HEK293T (cell line): ENCODE results near the gene NR4A2.

Source experiments
- FOXK2 ChIP-seq: fragments of 450-650 bp; IDR thresholded peaks from 2 replicates; pipeline ENCODE4 v1.6.1; 2016; ENCODE audit warnings: mild to moderate bottlenecking
- FOXM1 ChIP-seq: fragments of 450-650 bp; IDR thresholded peaks from 2 replicates; pipeline ENCODE4 v1.6.1; 2017; ENCODE audit warnings: mild to moderate bottlenecking, borderline replicate concordance
- L3MBTL2 ChIP-seq: fragments of 450-650 bp; conservative IDR thresholded peaks from 2 replicates; pipeline ENCODE4 v1.6.1; 2016; ENCODE audit warnings: mild to moderate bottlenecking
- SP1 ChIP-seq: fragments of 450-650 bp; IDR thresholded peaks from 2 replicates; pipeline ENCODE4 v1.6.1; 2017
- ZNF384 ChIP-seq: fragments of 450-650 bp; IDR thresholded peaks from 2 replicates; pipeline ENCODE4 v1.6.1; 2016

- TF ChIP-seq FOXM1, result no peak
- TF ChIP-seq FOXK2, result no peak
- no peak for TF ChIP-seq ZNF384
- TF ChIP-seq L3MBTL2, result no peak
- TF ChIP-seq SP1, result no peak
Observed at GRCh38 chr2:156363141-156363540, 30.6 kb upstream of the NR4A2 start.
